ENCODE data around the gene AFF2.

DNA sequence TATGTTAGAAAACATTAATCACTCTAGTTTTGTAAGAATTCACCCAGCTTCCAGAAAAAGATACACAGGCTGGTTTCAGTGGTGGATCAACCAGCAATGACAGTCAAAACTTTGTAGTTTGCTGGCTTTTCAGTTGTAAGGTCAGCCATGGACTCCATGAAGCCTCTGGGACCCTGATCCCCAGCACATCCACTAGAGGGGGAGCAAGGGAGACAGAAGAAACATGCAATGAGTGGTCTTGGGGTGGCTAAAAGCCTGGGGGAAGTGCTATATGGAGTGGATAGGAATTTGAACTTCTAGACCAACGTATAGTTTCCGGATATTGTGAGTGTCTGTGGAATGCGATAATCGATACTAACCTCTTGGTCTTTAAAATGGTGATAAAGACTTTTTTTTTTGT, 72.7 kb downstream of the AFF2 start:
- TF ChIP-seq POLR2A (IDR thresholded peaks at IDR 0.05; ENCODE audit: low read length) (no peak), GATA1 (IDR thresholded peaks at IDR 0.05; ENCODE audit: low read depth, low read length) (no peak)

Data from erythroblast (primary cell).